ENCODE results near the gene UBR4. TPM values are rescaled to one million over a fixed set of nuclear protein-coding genes. Genes with fewer than 3 reads are reported as not detected.
A peak's percentile ranks its signal among the peaks of the same experiment; 100 is the strongest.

Gene UBR4
- total RNA-seq, 1 donor from 2014 or later: 71.4 TPM

DNA sequence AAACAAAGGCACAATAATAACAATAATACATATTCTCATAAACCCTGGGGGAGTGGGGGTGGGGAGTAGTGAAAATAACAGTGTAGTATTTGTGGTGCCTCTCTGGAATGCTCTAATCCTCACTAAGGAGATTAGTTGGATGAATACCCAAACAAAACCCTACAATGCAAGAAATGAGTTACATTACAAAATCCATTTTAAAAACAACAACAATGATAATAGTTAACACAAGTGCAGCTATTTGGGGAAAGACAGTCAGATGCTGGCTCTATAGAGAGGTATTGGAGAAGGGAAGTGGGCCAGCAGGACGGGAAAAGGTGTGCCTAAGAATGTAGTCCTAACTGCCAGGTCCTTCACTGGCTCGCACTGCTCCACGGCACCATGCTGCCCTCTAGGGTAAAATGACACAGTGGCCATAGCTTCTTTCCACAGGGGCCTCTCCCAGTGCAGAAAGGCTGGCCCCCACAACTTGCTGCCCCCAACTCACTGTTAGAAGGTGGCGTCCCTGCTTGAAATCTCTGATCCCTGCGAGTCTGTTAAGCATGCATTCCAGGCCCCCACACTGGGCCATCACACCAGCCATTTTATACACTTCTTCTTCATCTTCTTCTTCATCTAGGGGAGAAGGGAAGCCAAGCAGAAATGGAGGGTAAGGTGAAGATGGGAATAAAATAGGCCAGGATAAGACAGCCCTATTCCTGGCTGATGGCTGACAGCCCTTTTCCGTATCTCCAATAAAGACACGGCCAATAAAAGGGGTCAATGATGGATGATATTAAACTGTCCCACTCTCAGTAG is 113.8 kb downstream of the UBR4 start:
- peak; percentile 59 to 61 for DNase-seq (ENCODE audit: low read depth in 2 of 2)

DNA sequence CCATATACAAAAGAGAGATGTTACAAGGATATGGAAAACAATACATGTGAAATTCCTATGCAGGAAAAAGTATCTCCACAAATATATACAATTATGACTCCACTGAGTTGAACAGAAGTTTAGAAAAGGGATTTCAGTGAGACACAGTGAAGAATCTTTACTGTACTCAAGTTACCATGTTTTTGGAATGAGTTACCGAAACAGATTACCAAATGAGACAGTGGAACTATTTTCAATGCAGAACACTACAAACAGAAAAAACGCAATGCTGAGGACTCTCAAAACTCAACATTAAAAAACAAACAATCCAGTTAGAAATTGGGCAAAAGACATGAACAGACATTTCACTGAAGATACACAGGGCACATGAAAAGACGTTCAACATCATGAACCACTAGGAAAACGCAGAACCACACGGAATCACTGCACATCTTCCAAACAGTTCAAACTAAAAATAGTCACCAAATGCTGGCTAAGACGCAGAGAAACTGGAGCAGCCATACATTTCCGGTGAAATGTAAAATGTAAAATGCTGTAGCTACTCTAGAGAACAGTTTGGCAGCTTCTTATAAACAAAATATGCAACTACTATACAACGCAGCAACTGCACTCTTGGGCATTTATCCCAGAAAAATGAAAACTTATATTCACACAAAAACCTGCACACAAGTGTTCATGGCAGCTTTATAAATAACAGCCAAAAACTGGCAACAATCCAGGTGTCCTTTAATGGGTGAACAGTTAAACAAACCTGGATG is 118.7 kb downstream of the UBR4 start:
- DNase-seq (ENCODE audit: low read depth in 2 of 2): peak in 1 of 2 donors; percentile 37

DNA sequence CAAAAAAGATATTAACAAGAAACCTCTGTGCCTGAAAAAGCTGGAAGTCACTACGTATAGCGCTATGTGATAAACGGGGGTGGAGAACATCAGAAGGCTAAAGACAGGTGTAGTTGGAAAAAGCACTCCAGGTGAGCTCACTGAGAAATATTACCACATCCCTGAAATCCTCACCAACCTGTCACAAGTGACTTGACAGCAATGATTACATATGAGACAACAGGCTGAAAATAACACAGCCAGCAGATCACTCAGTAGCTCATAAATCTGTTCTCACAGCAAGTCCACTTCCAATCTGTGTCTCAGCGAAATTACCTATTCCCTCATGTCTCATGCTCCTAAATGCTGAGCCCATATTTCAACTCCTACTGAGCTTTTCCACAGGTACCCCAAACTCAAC is 120.5 kb downstream of the UBR4 start:
- no peak for DNase-seq (ENCODE audit: low read depth in 2 of 2)

DNA sequence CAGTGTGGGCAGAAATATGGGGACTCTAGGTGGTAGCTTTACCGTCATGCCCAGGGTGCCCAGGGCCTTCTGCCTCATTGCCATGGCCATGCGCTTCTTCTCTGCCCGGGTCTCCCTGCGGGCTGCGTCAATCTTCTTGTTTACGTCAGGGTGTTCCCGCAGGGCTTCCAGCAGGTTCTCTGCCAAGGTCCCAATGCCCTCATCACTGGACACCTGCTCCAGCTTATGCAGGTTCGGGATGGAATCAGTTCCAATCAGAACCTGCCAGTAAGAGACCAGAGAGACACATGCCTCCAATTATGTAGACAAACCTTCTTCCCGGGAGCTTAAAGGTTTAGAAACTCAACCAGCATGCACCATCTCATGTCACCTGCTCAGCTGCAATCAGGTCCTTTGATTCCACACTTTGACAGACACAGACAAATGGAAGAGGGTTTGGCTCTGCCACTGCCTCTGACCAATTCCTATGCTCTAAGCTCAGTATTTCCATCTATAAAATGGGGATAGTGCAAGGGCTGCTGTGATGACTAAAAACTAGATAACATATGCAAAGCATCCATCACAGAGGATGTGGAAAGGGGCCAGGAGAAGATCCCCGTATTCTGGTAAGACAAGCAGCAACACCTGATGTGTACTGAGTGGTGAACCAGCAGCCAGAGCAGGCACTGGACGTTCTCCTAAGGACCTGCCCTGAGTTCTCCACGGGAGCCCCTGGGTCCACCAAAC is 121.2 kb downstream of the UBR4 start:
- DNase-seq (ENCODE audit: low read depth in 2 of 2): no peak

DNA sequence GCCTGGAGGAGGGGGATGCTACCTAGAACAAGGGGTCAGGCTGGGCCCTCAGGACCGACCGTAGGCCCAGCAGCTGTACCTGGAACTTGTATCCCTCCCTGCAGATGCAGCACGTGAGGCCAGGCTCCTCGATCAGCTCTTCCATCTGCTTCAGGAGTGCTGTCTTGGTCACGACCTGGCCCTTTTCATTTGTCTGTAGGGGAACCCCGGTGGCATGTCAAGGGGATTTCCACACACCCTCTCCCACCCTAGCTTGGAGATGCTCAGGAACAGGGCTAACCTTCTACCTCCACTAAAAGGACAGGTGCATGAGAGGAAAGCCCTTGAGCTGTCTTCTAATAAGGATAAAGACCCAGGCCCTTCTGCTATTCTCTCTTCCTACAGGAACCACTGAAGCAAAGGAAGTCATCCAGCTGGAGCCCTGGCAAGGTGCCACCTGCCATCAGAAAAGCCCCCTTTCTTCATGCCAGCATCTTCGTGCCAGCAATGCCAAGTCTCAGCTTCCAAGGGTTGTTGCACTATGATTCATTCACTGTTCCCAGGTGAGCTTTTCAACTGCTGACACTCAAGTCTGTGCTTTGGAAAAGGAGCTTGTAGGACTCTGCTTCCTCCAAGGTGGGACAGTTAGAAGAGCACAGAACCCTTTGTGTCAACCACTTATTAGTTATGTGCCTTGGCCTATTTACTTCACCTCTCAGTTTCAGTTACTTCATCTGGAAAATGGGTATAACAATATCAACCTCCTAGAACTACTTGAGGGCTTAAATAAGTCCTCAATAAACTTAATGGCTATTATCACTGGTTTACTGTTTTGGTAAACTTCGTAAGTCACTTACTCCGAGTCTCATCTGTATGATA is 122.1 kb downstream of the UBR4 start:
- DNase-seq (ENCODE audit: low read depth in 2 of 2): no peak

DNA sequence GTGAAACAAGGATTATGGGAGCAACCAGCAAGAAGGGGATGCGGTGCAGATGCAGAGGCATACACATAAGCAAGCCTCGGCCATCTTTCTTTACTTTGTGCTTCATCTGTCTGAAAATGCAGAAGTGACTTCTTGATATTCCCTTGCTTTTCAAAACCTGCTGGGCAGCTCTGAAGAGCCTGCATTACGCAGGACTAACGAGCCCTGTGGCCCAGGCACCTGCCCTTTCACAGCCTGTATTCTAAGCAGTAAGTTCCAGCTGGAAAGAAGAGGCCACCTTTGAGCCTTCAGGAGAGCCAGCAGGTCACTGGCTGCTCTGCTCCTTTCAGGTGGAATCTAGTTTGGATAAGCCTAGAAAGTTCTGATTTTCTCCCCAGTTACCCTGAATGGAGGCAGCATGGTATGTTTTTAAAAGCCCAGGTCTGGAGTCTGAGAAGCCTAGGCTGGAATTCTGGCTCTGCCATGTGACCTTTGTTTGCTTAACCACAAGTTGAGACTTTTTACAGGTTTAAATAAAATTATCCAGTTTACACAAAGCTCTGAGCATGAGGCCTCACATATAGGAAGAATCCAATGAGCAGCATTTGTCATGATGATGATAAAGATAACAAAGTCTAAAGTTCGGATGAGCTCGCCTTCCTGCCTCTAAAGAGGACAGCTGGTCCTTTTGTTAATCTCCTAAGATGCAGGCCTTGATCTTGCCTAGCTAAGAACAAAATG is 122.9 kb downstream of the UBR4 start:
- no peak for DNase-seq (ENCODE audit: low read depth in 2 of 2)

DNA sequence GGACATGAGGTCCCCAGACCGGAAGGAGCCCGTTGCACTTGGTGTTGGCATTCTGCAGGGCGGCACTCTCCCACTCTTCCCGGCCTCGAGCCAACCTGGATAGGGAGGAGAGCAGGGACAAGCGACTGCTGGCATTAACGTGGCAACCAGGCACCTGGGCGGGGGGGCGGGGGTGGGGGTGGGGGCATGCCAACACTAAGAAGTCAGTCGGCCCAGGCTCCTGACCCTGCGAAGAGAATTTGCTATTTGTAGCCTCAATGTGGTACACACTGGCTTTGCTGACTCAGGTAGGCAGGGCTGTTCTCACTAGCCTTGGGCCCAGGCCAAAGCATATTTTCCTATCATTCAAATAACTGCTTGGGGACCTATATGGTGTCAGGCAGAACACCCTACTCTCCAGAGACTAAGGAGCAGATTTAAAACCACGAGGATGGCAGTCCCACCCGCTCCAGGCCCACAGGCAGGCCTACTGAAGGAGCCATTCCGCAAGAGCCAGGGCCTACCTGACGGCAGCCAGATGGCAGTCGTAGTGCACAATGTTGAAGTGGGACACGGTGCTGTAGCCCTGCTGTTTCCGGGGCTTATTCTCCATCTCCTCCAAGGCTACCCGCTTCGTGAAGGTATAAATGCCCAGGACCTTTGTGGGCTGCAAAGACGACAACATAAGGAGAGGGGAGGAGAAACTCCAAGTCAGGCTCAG is 123.7 kb downstream of the UBR4 start:
- peak in 1 of 2 donors; percentile 33 for DNase-seq (ENCODE audit: low read depth in 2 of 2)

DNA sequence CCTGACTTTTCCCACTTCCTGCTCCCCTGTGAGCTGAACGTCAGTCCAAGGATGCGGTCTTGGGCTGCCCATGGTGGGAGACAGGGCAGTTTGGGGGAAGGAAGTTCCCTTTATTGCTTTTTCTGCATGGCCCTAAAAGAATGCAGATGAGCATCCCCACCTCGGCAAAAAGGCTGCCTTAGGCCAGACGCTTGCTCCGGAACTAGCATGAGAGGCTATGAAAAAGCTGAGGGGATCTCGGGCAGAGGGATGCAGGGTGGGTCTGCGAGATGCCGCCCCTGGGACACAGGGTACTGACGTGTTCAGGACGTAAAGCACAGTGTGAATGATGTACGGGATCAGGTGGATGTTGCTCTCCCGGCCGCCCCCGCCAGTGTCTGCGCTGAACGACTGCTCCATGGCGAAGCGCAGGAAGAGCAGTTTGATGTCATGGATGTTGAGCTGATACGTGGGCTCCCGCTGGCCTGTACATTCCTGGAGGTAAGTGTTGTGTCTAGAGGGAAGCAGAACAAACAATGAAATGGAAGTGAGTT is 125.8 kb downstream of the UBR4 start:
- no peak for DNase-seq (ENCODE audit: low read depth in 2 of 2)

DNA sequence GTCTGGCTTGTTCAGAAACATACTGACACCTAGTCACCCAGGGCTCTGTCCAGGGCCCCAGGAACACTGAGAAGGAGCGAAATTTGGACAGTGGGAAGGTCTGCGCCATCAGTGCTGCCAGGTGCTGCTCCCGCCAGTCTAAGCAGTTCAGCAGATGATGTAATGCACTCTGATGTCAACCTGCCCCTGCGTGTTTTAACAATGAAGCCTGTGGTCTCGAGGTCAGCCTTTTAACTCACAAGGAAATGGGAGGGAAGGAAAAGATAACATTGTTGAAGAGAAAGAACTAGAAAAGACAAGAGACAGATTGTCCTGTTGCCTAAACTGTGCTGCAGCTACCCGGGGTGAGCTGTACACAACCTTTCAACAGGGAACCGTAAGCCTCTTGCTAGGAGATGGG is 127.0 kb downstream of the UBR4 start:
- peak; percentile 26 to 94 for DNase-seq (ENCODE audit: low read depth in 2 of 2)

DNA sequence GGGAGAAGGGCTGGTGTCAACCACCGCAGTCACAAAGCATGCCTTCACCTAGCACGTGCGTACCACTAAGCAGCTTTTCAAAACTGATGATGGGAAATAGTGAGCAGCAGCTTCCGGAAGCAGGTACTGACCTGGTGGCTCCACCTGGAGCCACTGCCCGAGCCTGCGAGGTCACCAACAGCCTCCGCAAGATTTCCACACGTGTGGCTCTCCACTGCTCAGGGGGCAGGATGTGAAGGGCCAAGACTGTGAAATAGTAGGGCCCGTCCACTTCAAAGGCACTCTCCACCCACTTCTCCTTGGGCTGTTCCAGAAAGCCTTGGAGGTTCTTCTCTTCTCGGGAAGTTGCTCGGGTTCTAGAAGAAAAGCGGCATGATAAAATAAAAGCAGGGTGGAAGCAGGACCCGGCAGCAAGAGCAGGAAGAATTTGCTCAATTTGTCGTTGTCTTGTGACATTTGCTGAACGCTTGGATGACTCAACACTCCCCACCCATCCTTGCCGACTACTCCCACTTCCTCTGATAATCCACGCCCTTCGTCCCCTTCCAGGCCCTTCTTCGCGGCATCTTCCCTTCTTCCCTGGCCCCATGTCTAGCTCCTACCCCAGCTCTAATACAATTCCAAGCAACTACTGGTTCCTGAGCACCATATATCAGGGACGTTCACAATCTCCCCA is 128.7 kb downstream of the UBR4 start:
- peak in 1 of 2 donors; percentile 75 for DNase-seq (ENCODE audit: low read depth in 2 of 2)

DNA sequence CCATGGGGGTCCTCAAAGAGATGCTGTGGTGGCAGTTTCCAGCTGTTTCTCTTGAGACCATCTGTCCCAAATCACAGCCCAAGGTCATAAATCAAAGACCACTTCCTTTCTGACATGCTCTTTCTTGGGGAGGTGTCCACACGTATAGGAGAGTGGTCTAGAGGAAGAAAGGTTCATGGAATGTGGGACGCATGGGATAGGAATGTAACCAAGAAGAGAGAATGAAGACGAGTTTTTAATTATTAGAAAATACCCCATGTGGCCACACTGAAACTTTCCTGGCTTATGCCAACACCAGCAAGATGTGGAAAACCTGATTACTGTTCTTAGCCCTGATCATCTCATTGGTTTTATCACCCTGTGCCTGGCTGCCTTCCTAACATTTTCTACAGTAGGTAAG is 129.3 kb downstream of the UBR4 start:
- DNase-seq (ENCODE audit: low read depth in 2 of 2): no peak

DNA sequence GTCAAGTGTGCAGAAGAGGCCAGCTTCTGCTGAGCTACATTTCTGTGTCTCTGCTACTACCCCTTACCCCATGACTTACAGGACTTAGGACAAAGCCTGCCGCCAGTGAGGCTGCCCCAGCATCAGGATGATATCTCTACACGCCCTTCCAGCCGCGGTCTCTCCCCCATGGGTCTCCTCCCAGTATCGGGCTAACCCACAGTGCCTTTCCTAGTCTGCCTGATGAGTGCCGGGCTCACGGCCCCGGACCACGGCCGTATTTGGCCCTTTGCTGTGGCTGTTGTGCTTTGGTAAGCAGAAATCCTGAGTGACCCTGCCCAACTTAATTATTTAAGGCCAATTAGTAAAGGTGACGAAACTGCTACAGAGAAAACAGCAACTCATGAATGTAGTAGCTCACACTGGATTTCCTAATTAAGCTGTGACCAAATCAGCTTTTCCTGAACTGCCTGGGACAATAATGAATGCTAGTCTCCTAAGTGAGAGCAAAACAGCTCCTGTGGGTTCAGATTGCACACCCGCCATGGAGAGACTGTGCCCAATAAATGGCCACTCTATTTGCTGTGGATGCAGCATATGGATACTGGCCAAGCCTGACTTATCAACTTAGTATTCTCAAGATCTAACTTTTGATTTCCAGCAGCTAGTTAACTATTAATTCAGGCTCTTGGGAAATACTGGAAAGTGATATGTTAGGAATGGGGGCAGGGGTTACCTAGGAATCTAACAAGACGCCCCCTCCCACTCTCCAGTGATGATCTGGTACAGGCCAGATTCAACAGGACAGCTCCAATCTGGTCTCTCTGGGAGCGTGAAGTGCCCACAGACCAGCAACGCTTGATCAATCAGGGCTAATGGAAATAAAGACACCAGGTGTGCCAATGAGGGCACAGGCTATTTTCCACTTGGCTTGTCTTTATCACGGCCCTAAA is 130.3 kb downstream of the UBR4 start:
- DNase-seq (ENCODE audit: low read depth in 2 of 2): no peak

DNA sequence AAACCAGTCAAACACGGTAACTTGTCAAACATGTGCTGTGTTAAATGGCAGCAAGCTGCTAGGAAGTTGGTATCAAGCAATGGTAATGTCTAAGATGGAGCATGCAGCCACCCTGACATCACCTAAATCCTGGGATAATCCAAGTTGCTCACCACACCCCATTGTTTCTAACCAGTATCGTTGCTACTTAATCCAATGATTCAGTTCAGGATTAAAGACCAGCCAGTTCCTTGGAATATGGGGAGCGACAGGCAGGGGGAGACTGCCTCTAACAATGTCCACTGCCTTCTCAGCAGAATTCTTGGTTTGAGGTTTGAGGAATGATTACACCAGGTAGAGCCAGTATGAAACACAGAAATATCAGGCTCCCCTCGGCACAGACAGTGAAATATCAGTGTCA is 131.5 kb downstream of the UBR4 start:
- no peak for DNase-seq (ENCODE audit: low read depth in 2 of 2)

DNA sequence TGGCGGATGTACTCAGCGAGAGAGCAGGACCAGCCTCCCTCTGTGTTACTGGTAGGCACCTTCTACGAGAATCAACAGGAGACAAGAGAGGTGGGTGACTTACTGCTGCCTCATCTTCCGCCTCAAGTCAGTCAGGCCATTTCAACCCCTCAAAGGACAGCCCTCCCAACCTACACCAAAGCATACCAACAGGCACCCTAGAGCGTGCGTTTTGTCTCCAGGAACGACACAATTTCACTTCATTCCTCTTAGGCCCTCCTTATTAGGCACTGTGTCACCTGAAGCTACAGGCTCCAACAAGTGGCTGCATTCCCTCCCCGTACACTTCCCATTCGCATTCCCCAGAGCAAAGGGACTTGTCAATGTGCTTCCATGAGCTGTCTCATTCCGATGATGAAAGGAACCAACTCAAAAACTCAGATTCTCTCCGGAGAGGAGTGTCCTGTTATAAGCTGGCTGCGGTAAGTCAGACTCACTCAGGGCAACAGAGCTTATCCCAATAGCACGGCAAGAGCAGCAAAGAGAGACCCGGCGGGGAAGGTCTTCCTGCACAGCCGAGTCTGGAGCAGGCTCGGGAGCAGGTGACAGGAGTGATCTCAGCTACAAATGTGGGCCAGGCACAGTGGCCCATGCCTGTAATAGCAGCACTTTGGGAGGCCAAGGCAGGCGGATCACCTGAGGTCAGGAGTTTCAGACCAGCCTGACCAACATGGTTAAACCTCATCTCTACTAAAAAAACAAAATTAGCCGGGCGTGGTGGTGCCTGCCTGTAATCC is 133.0 kb downstream of the UBR4 start:
- DNase-seq (ENCODE audit: low read depth in 2 of 2): no peak

DNA sequence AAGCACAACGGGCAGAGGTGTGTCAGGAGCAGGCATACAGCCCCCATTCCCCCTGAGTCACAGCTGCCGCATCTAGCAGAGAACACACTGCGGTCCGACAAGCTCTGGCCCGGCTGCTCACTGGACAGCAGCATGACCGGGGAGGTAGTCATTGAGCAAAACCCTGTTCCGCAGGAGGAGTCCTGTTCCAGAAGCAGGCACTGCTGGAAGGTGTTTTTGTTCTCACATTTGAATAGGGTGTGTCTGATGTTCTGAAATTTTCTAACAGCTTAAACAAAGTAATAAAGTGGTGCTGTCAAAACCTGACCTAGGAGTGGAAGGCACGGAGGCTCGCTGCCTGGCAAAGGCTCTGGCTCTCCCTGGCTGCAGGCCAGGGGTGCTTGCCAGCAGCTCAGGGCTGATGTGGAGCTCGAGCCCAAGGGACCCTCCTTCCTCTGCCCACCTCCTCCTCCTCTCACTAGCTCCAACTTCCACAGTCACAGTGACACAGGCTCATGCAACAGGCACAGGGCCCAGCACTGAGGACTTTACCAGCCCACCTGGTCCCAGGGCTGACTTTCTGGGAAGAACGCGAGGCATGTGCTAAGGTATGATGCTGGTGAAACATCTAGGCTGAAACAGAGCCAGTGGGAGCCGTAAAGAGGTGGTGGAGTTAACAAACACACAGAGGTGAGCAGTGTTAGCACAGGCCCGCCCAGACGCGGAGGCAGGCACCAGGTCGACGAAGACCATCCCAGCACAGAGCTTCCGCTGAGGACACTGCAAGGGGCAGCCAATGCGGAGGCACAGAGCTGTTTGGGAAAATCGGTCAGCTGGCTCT is 135.0 kb downstream of the UBR4 start:
- DNase-seq (ENCODE audit: low read depth in 2 of 2): no peak

DNA sequence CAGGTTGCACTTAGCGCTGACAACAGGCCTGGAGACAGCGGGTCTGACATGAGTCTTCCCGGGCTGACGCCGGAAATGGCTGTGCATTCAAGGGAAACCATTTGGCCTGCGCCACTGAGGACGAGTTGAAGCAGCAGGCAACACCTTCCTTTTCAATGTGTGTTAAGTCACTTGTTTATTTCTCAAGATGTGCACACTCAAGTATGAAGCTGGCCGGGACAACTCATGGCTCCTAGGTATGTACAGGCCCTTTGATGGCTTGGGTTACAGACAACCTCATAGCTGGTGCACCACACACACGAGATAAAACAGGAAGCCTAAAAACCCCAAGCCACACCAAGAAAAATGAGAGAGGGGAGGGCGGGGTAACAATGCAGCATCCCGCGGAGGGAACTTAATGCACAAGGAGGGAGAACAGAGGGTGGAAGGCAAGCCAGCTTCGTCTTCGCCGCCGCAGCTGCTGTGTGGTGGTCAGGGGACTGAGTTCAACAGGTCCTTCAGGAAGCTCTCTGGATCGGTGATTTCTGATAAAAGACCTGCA is 135.6 kb downstream of the UBR4 start:
- DNase-seq (ENCODE audit: low read depth in 2 of 2): no peak
